Ureter (tissue), 1 donor: Measurements from ENCODE around the gene REL. TPM values are rescaled to one million over a fixed set of nuclear protein-coding genes. Genes with fewer than 3 reads are reported as not detected.
"Not testable (repeated sequence)": the region's sequence is repeated elsewhere in the genome, so short reads cannot be mapped to it uniquely, and the experiment has no call there.

Experiments
- DNase-seq: peaks from one replicate; pipeline ENCODE4 v3.0.0-alpha.2; 2020; ENCODE audit warnings: low spot score
- total RNA-seq: library from RNA; stranded (reverse); gene quantifications from one replicate; pipeline ENCODE4 v1.2.4, GENCODE V29; 2023
- donor health status: DM: yes; HTN: yes; CAD: no.

Gene REL
- 46.0 TPM for total RNA-seq

DNA sequence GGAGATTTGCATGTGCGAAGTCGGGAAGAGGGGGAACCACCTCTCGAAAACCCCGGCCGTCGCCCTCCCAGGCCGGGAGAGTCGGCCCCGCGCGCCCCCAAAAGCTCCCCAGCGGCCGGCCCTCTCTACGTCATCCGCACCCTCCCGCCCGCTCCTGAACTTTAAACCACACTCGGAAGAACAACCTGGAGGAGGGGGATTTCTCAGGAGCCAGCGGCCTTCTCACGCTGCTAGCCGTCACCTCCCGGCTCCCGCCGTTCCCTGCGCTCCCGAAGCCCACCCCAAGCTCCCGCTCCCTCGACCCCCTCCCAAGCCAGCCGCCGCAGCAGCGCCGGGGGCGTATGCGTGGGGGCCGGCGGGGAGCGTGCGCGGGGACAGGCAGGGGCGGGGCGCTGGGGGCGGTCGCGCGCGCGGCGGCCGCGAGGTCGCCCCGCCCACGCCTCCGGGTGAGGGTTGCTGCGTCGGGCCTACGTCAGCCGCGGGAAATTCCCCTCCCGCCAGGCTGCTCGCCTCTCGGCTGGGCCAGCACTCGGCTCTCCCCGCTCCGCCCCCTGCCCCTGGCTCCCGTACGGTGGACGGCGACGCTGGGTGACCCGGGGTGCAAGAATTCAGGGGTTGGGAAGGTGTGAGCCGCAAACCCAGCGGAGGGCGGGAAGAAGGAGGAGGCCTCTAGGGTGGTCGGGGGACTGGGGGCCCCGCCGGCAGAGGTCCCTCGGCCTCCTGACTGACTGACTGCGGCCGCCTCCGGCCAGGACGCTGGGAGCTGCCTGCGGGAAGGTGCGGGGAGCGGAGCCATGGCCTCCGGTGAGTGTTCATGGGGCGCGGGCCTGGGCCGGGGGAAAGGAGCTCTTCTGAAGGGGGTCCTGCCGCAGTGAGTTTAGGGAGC, at the start of gene REL:
Gene REL, plus strand, starts transcription at position 528 of the 886 bp plus-strand sequence. Its CDS starts 267 bp downstream, at position 795.
- peak; percentile 92 for DNase-seq

DNA sequence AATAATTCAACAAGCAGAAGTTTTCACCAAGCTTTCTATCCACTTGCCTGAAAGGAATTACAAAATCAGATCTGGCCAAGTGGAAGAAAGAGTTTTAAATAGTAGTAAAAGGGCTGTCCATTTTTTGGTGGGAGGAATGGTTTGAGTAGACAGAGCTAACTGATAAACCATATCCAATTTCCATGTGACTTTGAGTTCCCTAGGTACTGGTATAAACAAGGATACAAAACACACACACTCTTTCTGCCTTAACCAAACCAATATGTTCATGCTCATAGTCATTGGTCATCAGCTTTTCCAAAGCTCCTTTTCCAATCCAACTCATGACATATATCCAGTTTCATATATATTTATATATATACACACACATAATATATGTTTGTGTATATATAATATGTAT, 49.5 kb upstream of the REL start:
- DNase-seq, result no peak

DNA sequence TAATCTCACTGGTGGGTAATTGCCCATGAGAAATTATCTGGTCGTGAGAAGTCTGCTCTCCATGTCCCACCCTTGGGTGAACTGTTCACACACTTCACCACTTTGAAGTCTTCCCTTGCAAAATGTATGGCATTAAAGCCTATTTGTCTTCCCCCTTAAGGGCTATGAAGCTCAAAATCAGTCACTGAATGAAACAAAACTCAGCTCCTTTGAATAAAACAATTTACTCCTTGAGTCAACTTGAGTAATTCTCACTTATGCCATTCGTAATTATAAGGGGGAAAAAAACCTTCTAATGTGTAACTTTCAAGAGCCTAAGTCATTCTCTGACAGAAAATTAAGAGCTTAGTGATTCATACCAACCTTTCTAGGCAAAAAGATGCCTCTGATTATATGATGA, 48.8 kb upstream of the REL start:
- no peak for DNase-seq

DNA sequence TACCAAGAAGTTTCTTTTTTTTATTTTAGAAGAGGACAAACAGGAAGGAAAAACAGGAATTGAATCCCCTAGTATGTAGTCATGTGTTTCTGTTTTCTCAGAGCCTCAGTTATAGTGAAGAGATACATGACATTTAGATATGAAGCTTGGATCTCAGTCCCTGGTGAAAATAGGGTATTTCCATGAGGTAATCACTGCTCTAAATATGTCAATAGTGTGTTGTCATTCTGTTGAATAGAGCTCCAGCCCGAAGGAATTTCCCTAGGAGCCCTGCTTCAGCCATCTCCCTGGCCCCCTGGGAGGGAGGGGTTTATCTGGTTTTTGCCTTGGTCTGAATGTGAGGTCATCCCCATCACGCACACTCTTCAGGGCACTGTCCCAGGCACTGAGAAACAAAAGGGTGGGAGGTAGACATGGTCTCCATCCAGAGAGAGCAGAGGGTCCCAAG, 47.1 kb upstream of the REL start:
- no peak for DNase-seq

DNA sequence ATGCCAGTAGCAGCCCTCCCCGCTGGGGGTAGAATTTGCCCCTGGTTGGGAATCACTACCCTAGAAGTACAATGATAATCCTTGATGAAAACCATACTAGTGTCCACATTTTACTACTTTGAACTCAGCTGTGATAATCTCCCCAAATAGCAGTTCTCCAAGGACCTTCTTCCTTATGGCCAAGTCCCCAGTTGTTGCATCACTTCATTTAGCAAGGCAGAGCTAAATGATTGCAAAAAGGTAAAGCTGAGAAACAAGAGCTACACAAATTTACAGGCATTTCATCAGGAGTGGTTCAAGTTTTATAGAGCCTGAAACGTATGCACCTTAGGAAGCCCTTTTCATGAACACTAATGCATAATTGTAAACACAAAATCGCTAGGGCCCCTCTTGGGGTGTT, 44.9 kb upstream of the REL start:
- DNase-seq, result no peak

DNA sequence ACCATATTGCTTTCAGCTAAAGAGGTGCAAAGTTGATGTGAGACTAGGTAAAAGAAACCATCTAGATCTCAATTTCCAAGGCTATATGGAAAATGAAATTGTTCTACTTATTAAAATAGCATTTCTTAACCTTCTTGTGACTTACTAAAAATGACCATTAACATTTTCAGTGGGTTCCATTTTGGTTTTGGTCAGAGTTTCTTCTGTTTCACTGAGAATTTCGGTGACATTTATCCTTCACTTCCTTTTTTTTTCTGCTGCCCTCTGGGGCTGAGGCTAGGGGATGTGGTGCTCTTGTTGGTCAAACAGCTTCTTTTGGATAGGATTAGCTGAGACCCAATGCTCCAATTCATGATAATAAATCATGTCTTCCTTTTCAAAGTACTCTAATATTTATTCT, 44.3 kb upstream of the REL start:
- DNase-seq, result no peak

DNA sequence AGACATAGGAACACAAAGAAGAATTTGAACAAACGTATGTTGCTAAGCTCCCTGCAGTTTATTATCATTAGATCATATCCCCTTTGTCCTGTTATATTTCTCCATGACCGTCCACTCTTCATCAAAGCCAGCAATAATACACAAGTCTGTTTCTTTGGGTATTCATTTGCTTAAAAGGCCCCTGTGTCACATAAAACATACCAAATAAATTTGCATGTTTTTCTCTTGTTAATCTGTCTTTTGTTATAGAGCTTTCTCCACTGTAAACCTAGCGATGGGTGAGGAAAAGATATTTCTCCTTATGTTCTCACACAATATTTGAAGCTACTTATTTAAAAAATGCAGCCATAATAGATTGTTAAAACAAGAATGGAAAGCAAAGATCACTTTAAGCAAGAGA, 42.9 kb upstream of the REL start:
- DNase-seq, result no peak

DNA sequence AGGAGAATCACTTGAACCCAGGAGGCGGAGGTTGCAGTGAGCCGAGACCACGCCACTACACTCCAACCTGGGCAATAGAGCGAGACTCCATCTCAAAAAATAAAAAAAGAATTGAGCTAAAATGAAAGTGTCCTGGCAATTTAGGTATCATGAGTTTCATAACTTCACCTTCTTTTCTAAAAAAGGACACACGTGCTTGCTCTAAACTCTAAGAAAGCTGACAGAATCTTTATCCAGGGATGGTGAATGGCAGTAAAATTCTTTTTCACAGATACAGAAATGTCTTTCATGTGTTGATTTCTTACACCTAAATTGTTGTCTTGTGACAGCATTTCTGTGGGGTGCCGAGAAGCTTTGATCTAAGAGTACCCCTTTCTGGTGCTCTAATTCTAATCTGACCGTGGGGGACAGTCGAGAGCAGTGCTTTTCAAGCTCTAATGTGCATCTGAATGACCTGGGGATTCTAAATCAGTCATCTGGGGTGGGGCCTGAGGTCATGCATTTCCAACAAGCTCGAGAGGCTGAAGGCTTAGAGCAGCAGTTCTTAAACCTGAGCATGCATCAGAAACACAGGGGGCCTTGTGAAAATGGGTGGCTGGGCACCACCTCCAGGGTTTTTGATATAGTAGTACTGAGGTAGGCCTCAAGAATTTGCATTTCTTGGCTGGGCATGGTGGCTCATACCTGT, 42.1 kb upstream of the REL start:
- DNase-seq, result no peak

DNA sequence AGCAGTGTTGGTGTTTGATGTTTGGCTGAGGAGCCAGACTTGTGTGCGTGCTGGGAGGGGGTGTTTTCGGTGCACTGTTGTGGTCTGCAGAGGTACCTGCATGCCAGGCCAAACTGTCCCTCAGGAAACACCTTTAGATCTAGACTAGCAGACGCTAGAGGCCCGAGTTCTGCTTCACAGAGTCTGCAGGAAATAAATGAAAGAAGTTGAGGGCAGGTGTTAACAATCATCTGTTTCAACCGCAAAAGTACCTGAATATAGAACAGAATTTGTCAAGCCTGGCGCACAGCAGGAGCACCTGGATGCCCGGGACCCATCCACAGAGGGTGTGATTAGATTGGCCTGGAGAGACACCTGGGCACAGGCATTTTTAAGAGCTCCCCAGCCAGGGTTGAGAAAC, 40.5 kb upstream of the REL start:
- no peak for DNase-seq

DNA sequence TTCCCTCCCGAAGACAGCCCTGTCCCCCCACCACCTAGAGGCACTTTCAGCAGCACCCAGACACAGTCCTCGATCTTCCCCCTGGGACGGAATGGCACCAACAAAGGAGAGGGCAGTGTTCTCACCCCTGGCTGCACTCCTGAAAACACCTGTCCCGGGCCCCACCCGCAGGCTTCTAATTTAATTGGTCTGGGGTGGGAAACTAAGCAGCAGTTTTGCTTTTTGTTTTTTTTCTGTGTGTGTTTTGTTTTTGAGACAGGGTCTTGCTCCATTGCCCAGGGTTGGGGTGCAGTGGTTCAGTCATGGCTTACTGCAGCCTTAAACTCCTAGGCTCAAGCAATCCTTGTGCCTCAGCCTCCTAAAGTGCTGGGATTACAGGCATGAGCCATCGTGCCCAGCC, 38.4 kb upstream of the REL start:
- DNase-seq, result no peak

DNA sequence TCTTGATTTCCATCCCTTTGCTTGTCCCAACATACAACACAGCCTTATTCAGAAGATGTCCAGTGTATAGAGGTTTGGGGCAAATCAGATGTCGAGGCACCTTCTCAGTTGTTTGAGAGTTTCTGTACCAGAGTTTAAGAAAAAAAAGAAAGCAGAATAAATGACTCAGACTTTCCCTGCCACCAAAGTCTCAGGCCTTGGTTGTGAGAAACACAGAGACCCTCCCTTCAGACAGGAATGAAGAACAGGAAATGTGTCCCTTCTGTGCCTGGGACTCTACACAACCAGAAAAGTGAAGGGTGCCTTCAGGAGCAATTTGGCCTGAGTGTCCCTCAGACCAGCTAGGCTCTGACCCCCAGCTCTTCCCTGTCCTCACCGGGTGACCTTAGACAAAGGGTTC, 37.3 kb upstream of the REL start:
- no peak for DNase-seq

DNA sequence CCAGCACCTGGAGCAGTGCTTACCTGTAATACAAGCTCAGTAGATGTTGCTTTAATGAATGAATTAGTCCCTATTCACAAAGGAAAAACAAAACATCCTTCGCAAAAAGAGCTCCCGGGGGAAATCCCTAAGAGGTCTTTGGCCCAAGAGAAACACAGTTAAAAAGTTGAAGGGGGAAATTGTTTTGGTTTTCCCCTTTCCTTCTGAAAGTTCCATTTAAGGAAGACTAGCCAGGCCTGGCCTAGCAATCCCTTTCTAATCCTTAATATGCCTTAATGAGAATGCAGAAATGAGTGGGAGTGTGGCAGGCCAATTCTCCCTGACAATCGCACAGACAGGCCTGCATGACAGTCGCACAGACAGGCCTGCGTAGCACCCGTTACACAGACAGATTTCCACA, 33.5 kb upstream of the REL start:
- DNase-seq, result no peak

DNA sequence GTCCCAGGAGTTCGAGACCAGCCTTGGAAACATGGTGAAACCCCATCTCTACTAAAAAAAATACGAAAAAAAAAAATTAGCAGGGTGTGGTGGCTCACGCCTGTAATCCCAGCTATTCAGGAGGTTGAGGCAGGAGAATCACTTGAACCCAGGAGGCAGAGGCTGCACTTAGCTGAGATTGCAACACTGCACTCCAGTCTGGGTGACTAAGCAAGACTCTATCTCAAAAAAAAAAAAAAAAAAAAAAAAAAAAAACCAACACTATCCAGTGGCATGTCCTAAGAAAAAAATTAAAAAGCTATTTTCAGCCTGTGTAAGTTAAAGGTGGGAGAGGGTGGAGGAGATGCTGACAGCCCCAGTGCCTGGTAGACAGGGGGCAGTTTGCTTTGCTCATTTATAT, 32.2 kb upstream of the REL start:
- DNase-seq, result no peak

DNA sequence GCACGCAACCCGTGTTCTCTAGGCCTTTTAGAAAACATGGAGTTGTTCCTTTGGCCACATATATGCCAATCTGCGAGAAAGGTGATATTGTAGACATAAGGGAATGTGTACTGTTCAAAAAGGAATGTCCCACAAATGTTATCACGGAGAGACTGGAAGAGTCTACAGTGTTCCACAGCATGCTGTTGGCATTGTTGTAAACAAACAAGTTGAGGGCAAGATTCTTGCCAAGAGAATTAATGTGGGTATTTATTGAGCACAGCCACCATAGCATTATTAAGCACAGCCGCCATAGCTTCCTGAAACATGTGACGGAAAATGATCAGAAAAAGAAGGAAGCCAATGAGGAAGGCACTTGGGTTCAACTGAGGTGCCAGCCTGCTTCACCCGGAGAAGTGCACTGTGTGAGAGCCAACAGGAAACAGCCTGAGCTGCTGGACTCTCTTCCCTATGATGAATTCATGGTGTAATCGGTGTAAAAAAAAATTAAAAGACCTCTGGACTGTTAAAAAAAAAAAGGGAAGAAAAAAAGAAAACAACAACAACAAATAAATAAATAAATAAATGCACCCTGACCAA, 29.0 kb upstream of the REL start:
- no peak for DNase-seq

DNA sequence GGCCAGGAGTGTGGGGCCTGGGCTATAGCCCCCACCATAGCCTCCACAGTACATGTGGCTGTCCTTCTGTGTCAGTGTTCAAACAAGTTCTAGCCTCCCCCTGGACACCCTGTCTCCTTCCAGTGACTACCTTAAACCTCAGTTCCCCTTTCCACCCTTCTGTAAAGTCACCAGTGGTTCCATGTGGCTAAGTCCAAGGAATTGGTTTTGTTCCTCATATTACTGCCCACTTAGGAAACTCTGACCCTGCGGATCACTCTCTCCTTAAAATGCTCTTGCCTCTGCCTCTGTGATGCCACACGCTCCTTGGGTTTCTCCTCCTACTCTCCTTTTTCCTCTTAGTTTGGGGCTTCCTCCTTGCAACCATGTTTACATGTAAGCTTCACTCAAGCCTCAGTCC, 27.8 kb upstream of the REL start:
- no peak for DNase-seq

DNA sequence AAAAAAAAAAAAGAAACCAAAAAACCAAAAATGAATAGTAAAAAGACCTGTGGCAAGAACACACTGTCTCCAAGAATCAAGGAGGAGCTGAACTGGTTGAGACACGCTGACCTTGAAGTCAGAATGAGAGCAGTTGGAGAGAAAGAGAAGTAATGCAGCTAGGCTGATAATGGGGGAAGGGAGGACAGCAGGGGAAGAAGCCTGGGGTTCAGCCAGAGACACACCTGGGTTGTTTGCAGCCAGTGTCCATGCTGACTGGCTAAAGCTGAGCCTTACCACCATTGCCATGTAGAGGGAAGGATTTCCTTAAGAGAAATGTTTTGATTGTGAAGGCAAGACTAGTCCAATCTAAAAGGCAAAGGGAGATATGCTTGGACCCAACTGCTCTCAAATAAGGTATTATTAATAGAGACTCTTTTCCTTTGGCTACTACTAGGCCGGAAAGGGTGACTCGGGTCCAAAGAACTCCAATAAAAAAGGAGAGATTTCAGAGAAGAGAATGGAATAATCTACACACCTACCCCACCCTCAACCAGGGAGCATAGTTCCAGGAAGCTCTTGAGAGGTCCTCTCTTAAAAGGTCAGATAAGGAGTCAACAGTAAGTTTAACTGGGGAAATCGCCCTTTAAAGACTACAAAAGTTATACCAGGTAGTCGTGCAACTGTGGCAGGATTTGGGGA, 25.2 kb upstream of the REL start:
- DNase-seq, result no peak

DNA sequence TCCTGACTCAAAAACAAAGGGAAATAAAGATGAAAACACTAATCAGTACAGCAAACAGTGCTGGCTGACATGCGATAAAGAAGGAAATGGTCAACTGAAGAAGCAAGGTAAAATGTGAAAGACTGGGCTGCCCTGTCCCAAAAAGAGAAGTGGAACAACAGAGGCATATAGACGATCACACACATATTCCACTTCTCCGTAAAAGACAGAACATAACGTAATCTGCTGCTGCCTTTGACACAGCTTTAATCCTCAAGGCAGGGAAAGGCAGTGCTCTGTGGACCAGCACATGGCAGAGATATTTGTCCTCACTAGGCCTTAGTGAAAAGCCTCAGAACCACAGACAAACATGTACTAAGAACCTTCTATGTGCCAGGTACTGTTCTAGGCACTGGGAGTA, 24.3 kb upstream of the REL start:
- DNase-seq, result no peak

DNA sequence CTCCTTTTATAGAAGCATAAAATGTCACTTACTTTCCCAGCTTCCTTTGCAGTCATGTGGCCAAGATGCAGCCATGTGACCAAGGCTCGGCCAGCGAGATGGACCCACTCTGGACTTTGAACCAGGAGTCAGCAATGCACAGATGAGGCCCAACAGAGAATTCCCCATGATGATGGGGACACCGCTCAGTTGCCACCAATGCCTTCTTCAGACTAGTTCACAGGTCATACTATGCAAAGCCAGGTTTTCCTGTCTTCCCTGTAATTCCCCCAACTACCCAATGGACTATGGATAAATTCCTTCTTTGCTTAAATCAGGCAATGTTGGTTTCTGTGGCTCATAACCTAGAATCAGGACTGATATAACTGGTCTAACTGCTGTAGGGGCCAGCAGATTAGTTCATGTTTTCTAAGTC, 22.5 kb upstream of the REL start:
- DNase-seq, result no peak

DNA sequence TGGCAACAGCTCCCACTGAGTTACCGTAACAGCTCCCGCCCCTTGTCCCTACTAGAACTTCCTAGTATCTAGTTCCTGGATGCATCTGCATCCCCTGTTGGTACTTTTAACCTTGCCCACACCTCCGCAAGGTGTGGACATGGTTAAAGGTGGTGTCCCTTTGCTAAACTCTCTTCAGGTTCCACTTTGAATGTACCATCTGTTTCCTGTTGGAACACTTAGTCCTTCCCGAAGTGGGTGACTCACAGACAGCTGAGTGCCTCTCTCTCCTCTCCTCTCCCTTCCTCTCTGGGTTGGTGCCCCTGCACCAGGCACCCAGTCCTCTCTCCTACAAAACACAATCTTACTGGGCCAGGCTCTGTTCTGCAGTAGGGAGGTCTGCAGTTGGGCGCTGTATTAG, 19.6 kb upstream of the REL start:
- DNase-seq, result no peak

DNA sequence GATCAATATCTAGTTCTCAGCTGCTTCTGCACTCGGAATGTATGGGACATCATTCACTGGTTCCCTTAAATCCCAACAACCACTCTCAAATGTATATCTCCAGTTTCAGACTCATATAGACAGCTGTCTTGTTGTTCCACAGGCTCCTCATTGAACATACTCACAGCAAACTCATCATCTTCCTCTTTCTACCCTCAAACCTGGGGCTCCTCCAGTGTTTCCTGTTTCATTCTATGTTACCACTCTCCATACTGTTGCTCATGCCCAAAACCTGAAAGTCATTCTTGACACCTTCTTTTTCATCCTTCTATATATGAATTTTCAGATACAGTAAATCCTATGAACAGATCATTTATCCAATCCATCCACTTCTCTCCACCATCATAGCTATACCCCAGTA, 18.7 kb upstream of the REL start:
- no peak for DNase-seq

DNA sequence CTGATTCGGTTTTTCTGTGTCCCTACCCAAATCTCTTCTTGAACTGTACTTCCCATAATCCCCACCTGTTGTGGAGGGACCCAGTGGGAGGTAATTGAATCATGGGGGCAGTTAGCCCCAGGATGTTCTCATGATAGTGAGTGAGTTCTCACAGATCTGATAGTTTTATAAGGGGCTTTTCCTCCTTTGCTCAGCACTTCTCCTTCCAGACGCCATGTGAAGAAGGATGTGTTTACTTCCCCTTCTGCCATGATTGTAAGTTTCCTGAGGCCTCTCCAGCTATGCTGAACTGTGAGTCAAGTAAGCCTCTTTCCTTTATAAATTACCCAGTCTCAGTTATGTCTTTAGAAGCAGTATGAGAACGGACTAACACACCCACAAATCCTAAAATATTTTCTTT, 16.0 kb upstream of the REL start:
- DNase-seq, result not testable (repeated sequence)

DNA sequence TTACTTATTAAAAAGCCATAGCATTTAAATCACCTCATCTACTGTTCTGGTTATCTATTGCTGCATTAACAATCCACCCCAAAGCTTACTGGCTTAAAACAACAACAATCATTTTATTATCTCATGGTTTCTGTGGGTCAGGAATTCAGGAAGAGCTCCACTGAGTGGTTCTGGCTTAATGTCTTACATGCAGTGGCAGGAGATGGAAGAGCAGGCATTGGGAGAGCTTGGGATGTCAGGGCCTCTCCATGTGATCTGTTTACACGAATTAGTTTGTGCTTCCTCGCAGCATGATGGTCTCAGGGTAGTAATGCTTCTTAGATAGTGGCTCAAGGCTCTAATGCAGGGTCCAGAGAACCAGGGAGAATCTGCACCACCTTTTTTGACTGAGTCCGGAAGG, 14.4 kb upstream of the REL start:
- DNase-seq, result no peak
